ENCODE measurements around the gene SLC7A10.
"Not testable (repeated sequence)": the region's sequence is repeated elsewhere in the genome, so short reads cannot be mapped to it uniquely, and the experiment has no call there.

Gene SLC7A10

GRCh38 chr19:33235996-33236350, 10.3 kb upstream of the SLC7A10 start:
- no peak for DNase-seq

GRCh38 chr19:33235269-33235995, 9.8 kb upstream of the SLC7A10 start:
- peak; percentile 20 for DNase-seq

- no peak for DNase-seq
These were observed 9.1 kb upstream of the SLC7A10 start for GRCh38 chr19:33234736-33235135.

- no peak for DNase-seq
These were observed 8.4 kb upstream of the SLC7A10 start for GRCh38 chr19:33234092-33234491.

- no peak for DNase-seq
These were observed 7.6 kb upstream of the SLC7A10 start for GRCh38 chr19:33233056-33233873.

- no peak for DNase-seq
These were observed 7.0 kb upstream of the SLC7A10 start for GRCh38 chr19:33232656-33233055.

- DNase-seq: no peak
These were observed 5.9 kb upstream of the SLC7A10 start for GRCh38 chr19:33231511-33231910.

- no peak for DNase-seq
These were observed 4.3 kb upstream of the SLC7A10 start for GRCh38 chr19:33229962-33230361.

- DNase-seq: no peak
These were observed 2.4 kb upstream of the SLC7A10 start for GRCh38 chr19:33227870-33228599.

- no peak for DNase-seq
These were observed 1.6 kb upstream of the SLC7A10 start for GRCh38 chr19:33227242-33227650.

- no peak for DNase-seq
These were observed 1.0 kb upstream of the SLC7A10 start for GRCh38 chr19:33226550-33227241.

GRCh38 chr19:33224694-33225457, 774 bp downstream of the SLC7A10 start:
- DNase-seq: no peak

GRCh38 chr19:33222255-33222654, 3.4 kb downstream of the SLC7A10 start:
- DNase-seq: not testable (repeated sequence)

GRCh38 chr19:33221638-33222037, 4.0 kb downstream of the SLC7A10 start:
- no peak for DNase-seq

- no peak for DNase-seq
These were observed 4.9 kb downstream of the SLC7A10 start for GRCh38 chr19:33220735-33221134.

- DNase-seq: no peak
These were observed 5.5 kb downstream of the SLC7A10 start for GRCh38 chr19:33220115-33220514.

- DNase-seq: no peak
These were observed 6.3 kb downstream of the SLC7A10 start for GRCh38 chr19:33219261-33219815.

GRCh38 chr19:33217881-33218280, 7.8 kb downstream of the SLC7A10 start:
- DNase-seq: no peak

- no peak for DNase-seq
These were observed 9.3 kb downstream of the SLC7A10 start for GRCh38 chr19:33216198-33216830.

GRCh38 chr19:33215438-33216197, 10.0 kb downstream of the SLC7A10 start:
- DNase-seq: no peak

GRCh38 chr19:33214596-33214995, 11.1 kb downstream of the SLC7A10 start:
- DNase-seq: no peak
